Muscle layer of duodenum (tissue), 2 donors: ENCODE measurements around the gene FAM25A.
"Not testable (repeated sequence)": the region's sequence is repeated elsewhere in the genome, so short reads cannot be mapped to it uniquely, and the experiment has no call there.

ENCODE experiments used
- H3K27ac ChIP-seq: one replicate; pipeline ENCODE4 v1.7.0; 2013; ENCODE audit warnings: mild to moderate bottlenecking, low read length
- H3K27me3 ChIP-seq: one replicate; pipeline ENCODE4 v1.7.0; 2013; ENCODE audit warnings: low read depth, mild to moderate bottlenecking, control low read depth, low read length
- H3K36me3 ChIP-seq, 2 donors: one replicate each; pipeline ENCODE4 v1.7.0; 2013; ENCODE audit warnings: low read length in 2 of 2, control low read depth in 1 of 2, mild to moderate bottlenecking in 1 of 2; ENCODE audit not compliant: insufficient read depth in 2 of 2, control insufficient read depth in 1 of 2
- H3K4me1 ChIP-seq, 2 donors: one replicate each; pipeline ENCODE4 v1.7.0; 2013; ENCODE audit warnings: low read length in 2 of 2, mild to moderate bottlenecking in 2 of 2, control low read depth in 1 of 2, moderate library complexity in 1 of 2; ENCODE audit not compliant: insufficient read depth in 2 of 2, control insufficient read depth in 1 of 2
- H3K4me3 ChIP-seq, 2 donors: one replicate each; pipeline ENCODE4 v1.7.0; 2013; ENCODE audit warnings: low read length in 2 of 2, low read depth in 1 of 2, mild to moderate bottlenecking in 1 of 2
- H3K9me3 ChIP-seq, 2 donors: one replicate each; pipeline ENCODE4 v1.7.0; 2013; ENCODE audit warnings: low read length in 2 of 2, control low read depth in 1 of 2, mild to moderate bottlenecking in 1 of 2; ENCODE audit not compliant: control insufficient read depth in 1 of 2
- donor health status: healthy.

FAM25A gene

GRCh38 chr10:87043579-87043978 lies 23.5 kb downstream of the FAM25A start:
- not testable (repeated sequence) for H3K4me3 ChIP-seq, H3K27ac ChIP-seq, H3K9me3 ChIP-seq, H3K4me1 ChIP-seq, H3K27me3 ChIP-seq
- H3K36me3 ChIP-seq = peaks cover 0 to 19% of the 10 kb centered on the region in 2 donors

DNA sequence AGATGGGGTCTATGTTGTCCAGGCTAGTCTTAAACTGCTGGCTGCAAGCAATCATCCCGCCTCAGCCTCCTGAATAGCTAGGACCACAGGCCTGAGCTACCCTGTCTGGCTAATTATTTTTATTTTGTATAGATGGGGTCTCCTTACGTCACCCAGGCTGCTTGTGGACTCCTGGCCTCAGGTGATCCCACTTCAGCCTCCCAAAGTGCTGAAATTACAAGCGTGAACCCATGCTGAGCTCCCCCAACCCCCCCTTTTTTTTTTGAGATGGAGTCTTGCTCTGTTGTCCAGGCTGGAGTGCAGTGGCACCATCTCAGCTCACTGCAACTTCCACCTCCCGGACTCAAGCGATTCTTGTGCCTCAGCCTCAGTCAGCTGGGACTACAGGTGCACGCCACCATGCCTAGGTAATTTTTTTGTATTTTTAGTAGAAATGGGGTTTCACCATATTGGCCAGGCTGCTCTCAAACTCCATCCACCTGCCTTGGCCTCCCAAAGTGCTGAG lies 25.4 kb downstream of the FAM25A start:
- no peaks in the 10 kb centered on the region for H3K9me3 ChIP-seq
- H3K4me1 ChIP-seq = no peaks in the 10 kb centered on the region
- no peaks in the 10 kb centered on the region for H3K27me3 ChIP-seq
- no peak overlapping the region for H3K27ac ChIP-seq
- H3K4me3 ChIP-seq = no peak overlapping the region
- H3K36me3 ChIP-seq = peaks cover 6 to 25% of the 10 kb centered on the region in 2 donors

DNA sequence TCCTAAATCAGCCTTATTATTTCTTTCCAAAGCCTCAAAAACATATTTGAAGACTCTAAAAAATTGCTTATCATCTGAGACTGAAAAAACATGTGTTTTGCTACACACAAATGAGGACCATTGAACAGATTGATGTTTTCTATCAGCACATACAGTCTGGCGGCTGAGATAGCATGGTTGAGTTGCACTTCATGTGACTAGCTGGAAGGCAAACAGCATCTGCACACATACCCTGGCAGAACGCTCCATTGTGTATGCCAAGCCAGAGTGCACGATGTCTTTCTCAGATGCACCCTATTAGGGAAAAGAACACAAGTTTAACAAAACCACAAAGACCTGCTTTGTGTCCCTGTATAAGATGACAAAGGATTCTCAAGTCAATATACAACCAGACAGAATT lies 33.0 kb downstream of the FAM25A start:
- H3K9me3 ChIP-seq = no peaks in the 10 kb centered on the region
- H3K4me3 ChIP-seq = no peak overlapping the region
- H3K4me1 ChIP-seq = peaks cover 0 to 4% of the 10 kb centered on the region in 2 donors
- peaks cover 36 to 69% of the 10 kb centered on the region in 2 donors for H3K36me3 ChIP-seq
- H3K27ac ChIP-seq = no peak overlapping the region
- H3K27me3 ChIP-seq = no peaks in the 10 kb centered on the region

DNA sequence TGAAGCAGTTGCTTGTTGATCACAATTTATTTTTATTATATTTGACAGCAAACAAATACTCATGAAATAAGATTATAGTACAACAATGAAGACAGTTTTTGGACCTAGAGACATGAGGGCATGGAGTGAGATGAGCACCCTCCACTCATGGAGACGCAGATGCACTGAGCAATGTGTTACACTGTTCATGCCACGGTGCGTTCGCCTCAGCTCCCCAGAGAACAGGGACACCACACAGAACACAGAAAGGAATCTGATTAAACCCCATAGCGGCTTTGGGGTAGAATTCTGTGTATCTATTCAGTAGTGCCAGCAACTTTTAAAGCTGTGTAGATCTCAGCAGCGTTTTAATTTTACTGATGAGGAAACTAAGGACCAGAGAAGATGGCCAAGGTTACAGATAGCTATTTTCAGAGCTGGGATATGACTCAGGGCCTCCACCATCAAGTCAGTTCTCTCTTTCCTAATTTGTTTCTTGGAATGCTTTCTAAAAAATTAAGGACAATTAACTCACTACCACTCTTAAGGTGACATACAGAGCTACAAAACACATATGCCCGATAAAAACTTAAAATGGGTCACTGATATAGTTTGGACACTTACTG lies 33.6 kb downstream of the FAM25A start:
- Histone ChIP-seq H3K9me3 (no peaks in the 10 kb centered on the region), H3K36me3 (peaks cover 40 to 69% of the 10 kb centered on the region in 2 donors), H3K4me3 (no peak overlapping the region), H3K27ac (no peak overlapping the region), H3K27me3 (no peaks in the 10 kb centered on the region), H3K4me1 (peaks cover 0 to 4% of the 10 kb centered on the region in 2 donors)

- no peaks in the 10 kb centered on the region for H3K27me3 ChIP-seq
- H3K36me3 ChIP-seq = peaks cover 49 to 75% of the 10 kb centered on the region in 2 donors
- H3K4me1 ChIP-seq = peaks cover 0 to 4% of the 10 kb centered on the region in 2 donors
- no peak overlapping the region for H3K4me3 ChIP-seq
- H3K27ac ChIP-seq = no peak overlapping the region
- no peaks in the 10 kb centered on the region for H3K9me3 ChIP-seq
Observed at GRCh38 chr10:87054373-87055295, 34.5 kb downstream of the FAM25A start.

DNA sequence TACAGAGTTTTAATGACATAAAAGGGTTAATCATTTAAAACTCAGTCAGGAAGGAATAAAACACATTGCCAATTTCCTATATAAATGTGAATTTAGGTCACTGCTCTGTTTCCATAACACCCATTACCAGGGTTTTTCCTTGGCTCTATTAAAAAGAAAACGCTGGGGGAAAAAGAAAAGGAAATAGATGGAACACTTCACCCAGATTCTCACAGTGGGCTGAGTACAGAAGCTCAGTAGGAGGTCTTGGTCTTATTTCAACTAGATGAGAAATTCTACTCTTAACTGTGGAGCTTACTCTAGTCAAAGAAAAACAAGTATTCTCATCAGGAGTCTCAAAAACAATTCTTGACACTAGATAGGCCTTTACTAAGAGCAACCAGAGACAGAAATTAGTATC lies 38.1 kb downstream of the FAM25A start:
- Histone ChIP-seq H3K36me3 (peaks cover 37 to 77% of the 10 kb centered on the region in 2 donors), H3K4me3 (no peak overlapping the region), H3K27ac (no peak overlapping the region), H3K27me3 (no peaks in the 10 kb centered on the region), H3K9me3 (no peaks in the 10 kb centered on the region), H3K4me1 (peaks cover 0 to under 1% of the 10 kb centered on the region in 2 donors)

- Histone ChIP-seq H3K27ac (no peak overlapping the region), H3K36me3 (peaks cover 38 to 71% of the 10 kb centered on the region in 2 donors), H3K4me1 (no peaks in the 10 kb centered on the region), H3K4me3 (no peak overlapping the region), H3K9me3 (no peaks in the 10 kb centered on the region), H3K27me3 (no peaks in the 10 kb centered on the region)
Observed at GRCh38 chr10:87059401-87059800, 39.3 kb downstream of the FAM25A start.

- Histone ChIP-seq H3K4me3 (no peak overlapping the region), H3K36me3 (peaks cover 45 to 67% of the 10 kb centered on the region in 2 donors), H3K27me3 (no peaks in the 10 kb centered on the region), H3K27ac (no peak overlapping the region), H3K4me1 (no peaks in the 10 kb centered on the region), H3K9me3 (no peaks in the 10 kb centered on the region)
Observed at GRCh38 chr10:87060280-87060928, 40.3 kb downstream of the FAM25A start.

DNA sequence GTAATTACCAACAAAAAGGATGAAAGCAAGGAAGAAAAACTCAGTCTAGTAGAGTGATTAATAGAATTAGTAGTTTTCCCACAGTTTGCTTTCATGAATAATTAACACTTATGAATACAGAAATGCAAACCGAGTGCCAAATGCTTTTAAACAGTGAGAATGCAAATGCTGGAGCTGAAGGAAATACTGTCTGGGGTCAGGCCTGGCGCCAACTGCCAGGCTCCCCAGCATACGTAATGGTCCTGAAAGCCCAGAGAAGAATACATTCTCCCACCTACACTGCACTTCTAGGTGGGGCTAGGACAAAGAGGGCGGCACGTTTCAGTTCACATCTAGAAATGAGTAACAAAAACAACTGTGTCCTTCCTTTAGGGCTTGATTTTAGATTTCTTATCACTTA lies 44.6 kb downstream of the FAM25A start:
- Histone ChIP-seq H3K27ac (no peak overlapping the region), H3K9me3 (no peaks in the 10 kb centered on the region), H3K27me3 (no peaks in the 10 kb centered on the region), H3K4me3 (no peak overlapping the region), H3K36me3 (peaks cover 50 to 66% of the 10 kb centered on the region in 2 donors), H3K4me1 (no peaks in the 10 kb centered on the region)

DNA sequence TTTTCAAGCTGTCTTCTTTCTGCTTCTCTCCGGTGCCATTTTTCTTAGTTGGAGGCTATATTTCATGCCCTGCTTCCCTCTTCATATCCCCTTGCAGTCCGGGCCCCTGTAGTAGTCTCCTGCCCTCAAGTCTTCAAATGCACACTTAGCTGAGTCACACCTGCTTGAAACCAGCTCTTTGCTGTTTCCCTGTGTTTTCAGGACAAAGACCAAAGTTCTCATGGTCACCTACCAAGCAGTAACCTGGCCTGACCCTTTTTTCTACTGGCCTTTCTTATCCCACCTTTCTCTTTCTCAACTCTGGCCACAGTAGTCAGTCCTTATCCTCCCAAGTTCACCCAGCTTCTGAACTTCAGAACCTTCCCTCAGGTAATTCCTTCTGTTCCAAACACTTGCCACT lies 46.1 kb downstream of the FAM25A start:
- no peaks in the 10 kb centered on the region for H3K9me3 ChIP-seq
- H3K4me1 ChIP-seq = no peaks in the 10 kb centered on the region
- peaks cover 39 to 61% of the 10 kb centered on the region in 2 donors for H3K36me3 ChIP-seq
- no peaks in the 10 kb centered on the region for H3K27me3 ChIP-seq
- no peak overlapping the region for H3K4me3 ChIP-seq
- H3K27ac ChIP-seq = no peak overlapping the region

DNA sequence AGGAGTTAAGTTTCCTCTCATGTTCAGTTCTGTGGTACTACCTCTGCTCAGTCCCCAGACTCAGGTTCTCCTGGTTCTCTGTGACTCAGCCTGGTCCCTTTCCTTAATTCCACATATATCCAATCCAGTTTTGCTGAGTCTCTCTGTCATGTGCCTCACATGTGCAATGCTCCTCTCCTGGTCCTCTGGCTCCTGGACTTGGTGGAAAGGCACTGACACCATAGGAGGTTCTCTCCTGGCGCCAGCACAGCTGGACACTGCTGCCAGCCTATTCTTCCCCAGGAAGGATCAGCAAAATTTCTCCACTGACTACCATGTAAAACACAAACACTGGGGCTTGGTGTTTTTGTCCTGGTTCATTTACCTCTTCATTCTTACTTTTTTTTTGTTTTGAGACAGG lies 46.8 kb downstream of the FAM25A start:
- H3K36me3 ChIP-seq = peaks cover 39 to 59% of the 10 kb centered on the region in 2 donors
- no peaks in the 10 kb centered on the region for H3K4me1 ChIP-seq
- no peaks in the 10 kb centered on the region for H3K9me3 ChIP-seq
- no peaks in the 10 kb centered on the region for H3K27me3 ChIP-seq
- no peak overlapping the region for H3K27ac ChIP-seq
- H3K4me3 ChIP-seq = no peak overlapping the region
